ENCODE data around the gene ERMAP. TPM values are rescaled to one million over a fixed set of nuclear protein-coding genes. Genes with fewer than 3 reads are reported as not detected.

ERMAP gene
- total and polyA plus RNA-seq, 10 donors: 3.0 to 19.3 (median 13.1) TPM

DNA sequence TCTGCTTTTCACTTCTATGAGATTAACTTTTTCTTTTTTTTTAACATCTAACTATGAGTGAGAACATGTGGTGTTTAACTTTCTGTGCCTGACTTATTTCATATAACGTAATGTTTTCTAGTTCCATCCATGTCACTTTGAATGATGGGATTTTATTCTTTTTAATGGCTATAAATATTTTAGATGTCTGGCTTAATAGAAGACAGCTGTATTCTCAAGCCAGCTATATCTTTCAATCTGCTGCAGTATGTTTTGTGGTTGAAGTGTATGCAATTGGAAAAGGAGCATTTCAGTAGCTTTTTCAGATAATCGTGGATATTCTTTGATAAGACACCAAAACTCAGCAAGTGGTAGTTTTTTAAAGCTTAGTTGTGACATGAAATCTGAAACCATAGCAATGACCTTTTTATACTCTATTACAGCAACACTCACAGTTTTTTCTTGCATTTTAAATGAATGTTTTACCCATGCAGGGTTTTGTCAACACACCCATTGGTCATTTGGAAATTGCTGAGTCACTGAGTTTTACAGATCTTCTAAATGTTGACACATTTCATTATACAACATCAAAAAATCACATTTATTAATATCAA, 6.0 kb downstream of the ERMAP start:
- DNase-seq: no peak
- no peaks in the 10 kb centered on the region for H3K27me3 ChIP-seq (replicated peaks in 1 of 7)
- no peaks in the 10 kb centered on the region for H3K9me3 ChIP-seq
- intact Hi-C loops (cut with DNase I; ENCODE audit: low total_unique reads): no loop called here
- WGBS, 5 donors: 70 to 80% (median 78%) methylated on average over 2 of the region's 2 CpGs
- peaks cover 3 to 33% (median 6%) of the 10 kb centered on the region in 6 donors for H3K4me1 ChIP-seq
- TF ChIP-seq, protein P1, sequence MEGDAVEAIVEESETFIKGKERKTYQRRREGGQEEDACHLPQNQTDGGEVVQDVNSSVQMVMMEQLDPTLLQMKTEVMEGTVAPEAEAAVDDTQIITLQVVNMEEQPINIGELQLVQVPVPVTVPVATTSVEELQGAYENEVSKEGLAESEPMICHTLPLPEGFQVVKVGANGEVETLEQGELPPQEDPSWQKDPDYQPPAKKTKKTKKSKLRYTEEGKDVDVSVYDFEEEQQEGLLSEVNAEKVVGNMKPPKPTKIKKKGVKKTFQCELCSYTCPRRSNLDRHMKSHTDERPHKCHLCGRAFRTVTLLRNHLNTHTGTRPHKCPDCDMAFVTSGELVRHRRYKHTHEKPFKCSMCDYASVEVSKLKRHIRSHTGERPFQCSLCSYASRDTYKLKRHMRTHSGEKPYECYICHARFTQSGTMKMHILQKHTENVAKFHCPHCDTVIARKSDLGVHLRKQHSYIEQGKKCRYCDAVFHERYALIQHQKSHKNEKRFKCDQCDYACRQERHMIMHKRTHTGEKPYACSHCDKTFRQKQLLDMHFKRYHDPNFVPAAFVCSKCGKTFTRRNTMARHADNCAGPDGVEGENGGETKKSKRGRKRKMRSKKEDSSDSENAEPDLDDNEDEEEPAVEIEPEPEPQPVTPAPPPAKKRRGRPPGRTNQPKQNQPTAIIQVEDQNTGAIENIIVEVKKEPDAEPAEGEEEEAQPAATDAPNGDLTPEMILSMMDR (IDR thresholded peaks at IDR 0.05 in 8 of 11, conservative IDR thresholded peaks at IDR 0.05 in 3 of 11): no peak
- TF ChIP-seq POLR2A (IDR thresholded peaks at IDR 0.05): no peak
- no peak for TF ChIP-seq POLR2AphosphoS5 (IDR thresholded peaks at IDR 0.05)
- no peak overlapping the region for H3K4me3 ChIP-seq
- H3K27ac ChIP-seq: peak overlapping the region in 5 of 8 donors; percentile 5 to 51 (median 31)
- H3K36me3 ChIP-seq: peaks cover 0 to 7% (median 0%) of the 10 kb centered on the region in 6 donors

DNA sequence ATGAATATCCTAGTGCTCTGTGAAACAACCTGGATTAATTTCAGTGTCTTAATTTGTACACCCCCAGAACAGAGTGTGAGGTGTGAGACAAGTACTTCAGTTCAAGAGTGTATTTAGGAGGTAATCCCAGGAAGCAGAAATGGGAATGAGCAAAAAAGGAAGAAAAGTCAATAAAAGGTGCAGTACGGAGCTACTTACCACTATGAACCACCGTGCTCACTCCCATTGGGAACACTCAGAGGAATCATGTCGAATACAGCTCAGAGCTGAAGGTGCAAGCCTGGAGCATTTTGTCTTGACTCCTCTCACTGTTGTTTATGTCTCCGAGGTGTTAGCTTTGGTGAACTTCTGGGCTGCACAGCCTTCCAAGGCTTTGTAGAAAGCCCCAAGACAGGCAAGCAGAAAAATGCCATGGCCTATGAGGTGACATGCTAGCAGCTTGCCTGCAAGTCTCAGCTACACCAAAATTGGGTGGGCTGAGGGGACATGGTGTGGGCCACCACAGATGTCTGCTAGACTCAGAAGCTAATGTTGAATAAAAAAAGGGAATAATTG, 7.6 kb downstream of the ERMAP start:
- Histone ChIP-seq H3K9me3 (no peaks in the 10 kb centered on the region), H3K27me3 (replicated peaks in 1 of 7) (no peaks in the 10 kb centered on the region), H3K36me3 (peaks cover 0 to 22% (median 0%) of the 10 kb centered on the region in 6 donors), H3K4me1 (peaks cover 0 to 26% (median 0%) of the 10 kb centered on the region in 6 donors), H3K27ac (peak overlapping the region in 2 of 8 donors; percentile 19 to 51), H3K4me3 (no peak overlapping the region)
- 91 to 96% (median 95%) methylated on average over 4 of the region's 4 CpGs for WGBS, 5 donors
- DNase-seq: no peak
- TF ChIP-seq, protein P1 (IDR thresholded peaks at IDR 0.05 in 8 of 11, conservative IDR thresholded peaks at IDR 0.05 in 3 of 11): no peak
- TF ChIP-seq POLR2AphosphoS5 (IDR thresholded peaks at IDR 0.05) (no peak), POLR2A (IDR thresholded peaks at IDR 0.05) (no peak)
- intact Hi-C loops (cut with DNase I; ENCODE audit: low total_unique reads): no loop called here

DNA sequence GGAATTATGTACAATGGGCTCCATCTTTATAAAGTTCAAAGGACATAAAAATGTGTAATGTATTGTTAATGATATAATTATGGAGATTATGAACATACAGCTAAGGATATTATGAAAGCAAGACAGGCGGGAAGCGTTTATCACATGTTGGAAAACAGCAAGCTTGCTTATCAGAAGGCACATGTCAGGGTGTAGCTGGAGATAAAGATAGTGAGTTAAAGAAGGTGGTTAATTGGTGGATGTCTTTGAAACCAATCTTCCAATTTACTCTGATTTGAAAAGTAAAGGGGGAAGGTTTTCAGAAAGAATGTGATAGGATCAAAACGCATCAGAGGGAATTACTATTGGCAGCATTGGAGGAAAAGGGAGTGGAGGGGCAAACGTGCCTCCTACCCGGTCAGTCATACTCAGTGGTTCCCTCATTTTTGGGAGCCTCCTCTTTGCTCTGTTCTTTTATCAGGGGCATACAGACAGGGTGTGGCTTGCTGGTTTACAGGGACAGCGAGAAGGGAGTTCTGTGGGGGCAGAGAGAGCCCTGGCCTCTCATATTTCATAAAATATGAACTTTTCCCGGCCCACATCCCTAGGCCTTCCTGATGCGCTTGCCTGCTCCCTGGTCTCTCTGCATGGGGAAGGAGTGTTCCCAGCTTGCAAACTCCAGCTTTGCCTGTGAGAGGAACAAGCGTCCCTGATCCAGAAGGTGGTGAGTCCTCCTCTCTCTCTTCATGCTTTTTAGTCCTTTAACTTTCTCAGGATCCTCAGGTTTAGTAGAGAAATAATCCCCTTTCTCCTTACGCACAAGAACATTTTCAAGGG, 8.3 kb downstream of the ERMAP start:
- no peaks in the 10 kb centered on the region for H3K9me3 ChIP-seq
- no peaks in the 10 kb centered on the region for H3K27me3 ChIP-seq (replicated peaks in 1 of 7)
- TF ChIP-seq POLR2AphosphoS5 (IDR thresholded peaks at IDR 0.05) (no peak), POLR2A (IDR thresholded peaks at IDR 0.05) (no peak)
- TF ChIP-seq, protein P1 (IDR thresholded peaks at IDR 0.05 in 8 of 11, conservative IDR thresholded peaks at IDR 0.05 in 3 of 11): no peak
- H3K27ac ChIP-seq: peak overlapping the region in 2 of 8 donors; percentile 19 to 51
- peaks cover 0 to 25% (median 0%) of the 10 kb centered on the region in 6 donors for H3K4me1 ChIP-seq
- H3K4me3 ChIP-seq: no peak overlapping the region
- WGBS, 5 donors: 81 to 88% (median 85%) methylated on average over 10 of the region's 10 CpGs
- intact Hi-C loops (cut with DNase I; ENCODE audit: low total_unique reads): no loop called here
- H3K36me3 ChIP-seq: peaks cover 0 to 29% (median 2%) of the 10 kb centered on the region in 6 donors
- no peak for DNase-seq

DNA sequence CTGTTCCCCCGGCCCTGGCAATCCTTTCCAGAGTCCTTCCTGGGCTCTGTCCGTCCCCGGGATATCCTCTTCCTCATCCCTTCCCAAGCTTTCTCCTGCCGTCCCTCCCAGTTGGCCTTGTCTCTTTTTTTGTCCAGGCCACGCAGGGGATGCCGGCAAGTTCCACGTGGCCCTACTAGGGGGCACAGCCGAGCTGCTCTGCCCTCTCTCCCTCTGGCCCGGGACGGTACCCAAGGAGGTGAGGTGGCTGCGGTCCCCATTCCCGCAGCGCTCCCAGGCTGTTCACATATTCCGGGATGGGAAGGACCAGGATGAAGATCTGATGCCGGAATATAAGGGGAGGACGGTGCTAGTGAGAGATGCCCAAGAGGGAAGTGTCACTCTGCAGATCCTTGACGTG, 13.7 kb downstream of the ERMAP start:
- TF ChIP-seq POLR2A (IDR thresholded peaks at IDR 0.05) (no peak), POLR2AphosphoS5 (IDR thresholded peaks at IDR 0.05) (no peak)
- TF ChIP-seq, protein P1 (IDR thresholded peaks at IDR 0.05 in 8 of 11, conservative IDR thresholded peaks at IDR 0.05 in 3 of 11): no peak

More for the DNA sequence above, 13.7 kb downstream of the ERMAP start:
- no peaks in the 10 kb centered on the region for H3K9me3 ChIP-seq
- no peak overlapping the region for H3K27ac ChIP-seq
- H3K27me3 ChIP-seq (replicated peaks in 1 of 7): no peaks in the 10 kb centered on the region
- no peak for DNase-seq
- intact Hi-C loops (cut with DNase I; ENCODE audit: low total_unique reads): no loop called here
- 90 to 96% (median 92%) methylated on average over 16 to 17 of the region's 17 CpGs for WGBS, 5 donors
- H3K36me3 ChIP-seq: peaks cover 0 to 58% (median 5%) of the 10 kb centered on the region in 6 donors
- no peak overlapping the region for H3K4me3 ChIP-seq
- peaks cover 0 to 7% (median 0%) of the 10 kb centered on the region in 6 donors for H3K4me1 ChIP-seq
